ENCODE data around the gene CDK6.

The CDK6 gene

DNA sequence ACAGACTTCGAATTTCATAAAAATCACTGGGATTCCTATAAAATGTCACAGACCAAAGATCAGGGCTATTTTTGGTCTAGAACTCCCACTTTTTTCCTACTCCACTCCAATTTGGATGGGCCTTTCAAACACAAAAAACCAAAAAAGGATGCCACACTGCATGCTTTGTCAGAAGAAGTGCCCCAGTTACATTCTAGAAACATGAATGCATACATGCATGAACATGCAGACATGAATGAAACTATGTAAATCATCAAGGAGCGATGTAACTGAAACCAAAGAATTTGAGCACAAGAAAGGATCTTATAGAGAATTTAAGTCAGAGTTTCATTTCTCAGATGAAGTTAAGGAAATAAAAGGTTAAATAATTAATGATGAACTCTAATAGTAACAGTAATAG lies 214.3 kb downstream of the CDK6 start:
- H3K4me3 ChIP-seq (ENCODE audit: low read depth, low read length), result no peak overlapping the region

DNA sequence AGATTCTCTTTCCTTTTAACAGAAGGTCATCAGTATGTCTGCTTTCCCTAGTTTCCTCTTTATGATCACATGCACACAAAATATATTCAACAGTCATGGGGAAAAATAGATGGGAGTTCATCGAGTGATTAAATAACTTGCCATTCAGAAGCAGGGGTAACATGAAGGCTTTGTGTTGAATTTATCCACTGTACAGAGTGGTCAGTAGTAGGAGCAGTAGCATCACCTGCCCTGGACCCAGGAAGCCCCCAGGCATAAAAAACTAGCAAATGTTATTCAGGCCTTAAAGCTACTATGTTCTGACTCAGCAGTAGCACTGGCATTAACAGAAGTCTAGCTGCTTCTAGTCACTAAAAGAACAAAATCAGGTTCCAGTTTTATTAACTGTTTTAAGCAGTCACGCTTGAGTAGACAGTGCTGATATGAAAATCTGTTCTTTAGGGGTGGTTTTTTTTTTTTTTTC lies 214.8 kb downstream of the CDK6 start:
- TF ChIP-seq, protein P1, sequence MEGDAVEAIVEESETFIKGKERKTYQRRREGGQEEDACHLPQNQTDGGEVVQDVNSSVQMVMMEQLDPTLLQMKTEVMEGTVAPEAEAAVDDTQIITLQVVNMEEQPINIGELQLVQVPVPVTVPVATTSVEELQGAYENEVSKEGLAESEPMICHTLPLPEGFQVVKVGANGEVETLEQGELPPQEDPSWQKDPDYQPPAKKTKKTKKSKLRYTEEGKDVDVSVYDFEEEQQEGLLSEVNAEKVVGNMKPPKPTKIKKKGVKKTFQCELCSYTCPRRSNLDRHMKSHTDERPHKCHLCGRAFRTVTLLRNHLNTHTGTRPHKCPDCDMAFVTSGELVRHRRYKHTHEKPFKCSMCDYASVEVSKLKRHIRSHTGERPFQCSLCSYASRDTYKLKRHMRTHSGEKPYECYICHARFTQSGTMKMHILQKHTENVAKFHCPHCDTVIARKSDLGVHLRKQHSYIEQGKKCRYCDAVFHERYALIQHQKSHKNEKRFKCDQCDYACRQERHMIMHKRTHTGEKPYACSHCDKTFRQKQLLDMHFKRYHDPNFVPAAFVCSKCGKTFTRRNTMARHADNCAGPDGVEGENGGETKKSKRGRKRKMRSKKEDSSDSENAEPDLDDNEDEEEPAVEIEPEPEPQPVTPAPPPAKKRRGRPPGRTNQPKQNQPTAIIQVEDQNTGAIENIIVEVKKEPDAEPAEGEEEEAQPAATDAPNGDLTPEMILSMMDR (IDR thresholded peaks at IDR 0.05; ENCODE audit: borderline replicate concordance, insufficient read depth, low read depth, low read length), result no peak
- no peak overlapping the region for H3K4me3 ChIP-seq (ENCODE audit: low read depth, low read length)

More for the DNA sequence above, 214.3 kb downstream of the CDK6 start:
- TF ChIP-seq, protein P1 (IDR thresholded peaks at IDR 0.05; ENCODE audit: borderline replicate concordance, insufficient read depth, low read depth, low read length), result no peak

DNA sequence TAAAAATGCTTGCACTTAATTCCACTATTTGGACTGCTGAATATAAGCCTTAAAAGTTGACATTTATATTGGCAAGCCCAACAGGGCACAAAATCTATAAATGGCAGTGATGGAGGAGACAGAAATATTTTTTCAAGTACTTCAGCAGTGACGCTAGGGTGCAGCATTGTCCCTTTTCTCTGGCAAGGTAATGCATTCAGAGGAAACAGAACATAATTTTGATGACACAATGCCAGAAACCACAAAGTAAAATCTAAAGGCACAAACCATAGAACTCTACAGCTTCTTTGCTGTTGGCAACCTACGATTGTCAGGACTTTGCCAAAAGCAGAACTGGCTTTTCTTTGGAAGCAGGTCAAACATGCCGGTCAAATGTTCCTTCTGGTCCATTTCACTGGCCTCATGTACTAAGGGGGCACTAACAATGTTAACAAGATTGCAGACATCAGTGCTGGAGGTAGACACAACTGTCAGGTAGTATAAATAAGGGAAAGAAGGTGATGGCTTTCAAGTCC lies 215.3 kb downstream of the CDK6 start:
- H3K4me3 ChIP-seq (ENCODE audit: low read depth, low read length), result no peak overlapping the region
- TF ChIP-seq, protein P1 (IDR thresholded peaks at IDR 0.05; ENCODE audit: borderline replicate concordance, insufficient read depth, low read depth, low read length), result peak; percentile 54; the same call in 1 of the 2 replicates

DNA sequence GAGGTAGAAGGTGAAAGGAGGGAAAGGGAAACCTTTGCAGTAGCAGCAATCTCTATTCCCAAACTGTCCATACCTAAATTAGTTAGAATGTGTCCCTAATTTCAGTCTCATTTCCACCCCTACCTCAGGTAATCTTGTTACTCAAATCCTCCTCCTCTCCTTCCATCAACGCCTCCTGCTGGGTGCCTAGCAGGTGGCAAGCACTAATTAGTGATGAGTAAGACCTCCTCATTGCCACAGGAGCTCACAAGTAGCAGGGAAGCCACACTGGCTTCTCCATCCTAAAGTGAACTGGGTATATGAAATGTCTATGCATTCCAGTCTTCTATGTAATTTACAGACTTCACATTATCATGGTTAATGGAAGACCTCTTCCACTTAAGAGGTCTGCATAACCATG lies 220.5 kb downstream of the CDK6 start:
- no peak overlapping the region for H3K4me3 ChIP-seq (ENCODE audit: low read depth, low read length)
- TF ChIP-seq, protein P1 (IDR thresholded peaks at IDR 0.05; ENCODE audit: borderline replicate concordance, insufficient read depth, low read depth, low read length), result no peak

DNA sequence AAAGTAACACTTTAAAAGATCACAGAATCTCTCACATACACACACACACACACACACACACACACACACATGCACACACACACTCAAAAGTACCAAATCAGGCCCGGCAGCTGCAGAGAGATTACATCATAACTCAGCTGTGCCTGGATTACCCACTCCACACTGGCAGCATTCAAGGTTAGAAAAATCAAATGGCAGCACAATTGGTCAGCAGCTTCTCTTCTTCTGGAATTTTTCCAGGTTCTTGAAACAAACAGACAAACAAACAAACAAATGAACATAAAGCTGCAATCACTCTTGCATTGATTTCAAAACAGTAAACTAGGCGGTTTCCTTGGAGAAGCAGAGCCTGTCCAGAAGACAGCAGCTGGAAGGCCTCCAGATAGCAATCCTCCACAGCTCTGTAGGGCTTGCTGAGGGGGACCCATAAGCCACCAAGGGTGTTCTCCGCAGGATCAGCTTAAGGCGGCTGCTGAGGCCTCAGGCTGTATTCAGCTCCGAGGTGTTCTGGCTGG lies 221.7 kb downstream of the CDK6 start:
- H3K4me3 ChIP-seq (ENCODE audit: low read depth, low read length), result no peak overlapping the region
- TF ChIP-seq, protein P1 (IDR thresholded peaks at IDR 0.05; ENCODE audit: borderline replicate concordance, insufficient read depth, low read depth, low read length), result no peak

DNA sequence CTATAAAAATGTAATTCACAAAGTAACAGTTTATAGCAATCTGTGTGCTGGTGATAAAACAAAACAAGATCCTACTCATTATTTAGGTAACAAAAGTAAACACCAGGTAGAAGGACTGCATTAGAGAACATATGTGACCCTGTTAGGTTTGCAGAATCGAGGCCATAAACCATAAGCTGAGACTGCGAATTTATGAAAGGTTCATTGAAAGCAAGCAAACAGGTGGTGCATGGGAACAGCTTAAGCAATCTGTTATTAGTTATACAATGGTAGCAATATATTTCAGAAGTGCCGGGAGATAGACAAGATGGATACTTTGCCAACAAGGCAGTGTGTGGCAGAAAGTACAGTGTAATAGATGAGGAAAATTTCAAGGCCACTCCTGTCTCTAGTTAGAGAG lies 222.7 kb downstream of the CDK6 start:
- TF ChIP-seq, protein P1 (IDR thresholded peaks at IDR 0.05; ENCODE audit: borderline replicate concordance, insufficient read depth, low read depth, low read length), result no peak

DNA sequence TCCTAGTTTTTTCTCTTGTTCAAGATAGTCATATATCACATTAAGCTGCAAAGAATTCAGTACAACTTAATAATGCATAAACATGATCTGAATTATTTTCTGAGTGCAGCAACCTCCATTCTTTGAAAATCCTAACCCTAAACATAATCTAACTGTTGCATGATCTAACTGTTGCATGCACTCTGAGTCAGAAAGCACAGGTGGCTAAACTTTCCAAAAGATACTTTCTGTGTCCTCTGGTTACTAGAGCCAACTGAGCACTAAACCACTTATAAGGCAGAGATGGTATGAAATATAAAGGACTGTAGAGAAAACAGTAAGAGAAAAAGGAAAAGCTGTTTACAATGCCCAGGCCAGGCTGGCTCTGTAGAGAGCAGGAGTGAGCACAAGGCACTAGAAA lies 223.2 kb downstream of the CDK6 start:
- no peak overlapping the region for H3K4me3 ChIP-seq (ENCODE audit: low read depth, low read length)
- TF ChIP-seq, protein P1 (IDR thresholded peaks at IDR 0.05; ENCODE audit: borderline replicate concordance, insufficient read depth, low read depth, low read length), result no peak

More for the DNA sequence above, 222.7 kb downstream of the CDK6 start:
- H3K4me3 ChIP-seq (ENCODE audit: low read depth, low read length), result no peak overlapping the region

Data from GM12875 (cell line).